GM19467 (cell line): Measurements from ENCODE around the gene DNAH3.
"Not testable (repeated sequence)": the region's sequence is repeated elsewhere in the genome, so short reads cannot be mapped to it uniquely, and the experiment has no call there.

Source experiments
- ATAC-seq: cut with Tn5 transposase; IDR thresholded peaks from one replicate; pipeline ENCODE4 v1.9.1; 2021; ENCODE audit warnings: mild to moderate bottlenecking, moderate library complexity; ENCODE audit not compliant: unreplicated experiment

The DNAH3 gene

GRCh38 chr16:21023509-21024202, 127.0 kb downstream of the DNAH3 start:
- ATAC-seq = no peak

- no peak for ATAC-seq
Observed at GRCh38 chr16:21021316-21021715, 129.3 kb downstream of the DNAH3 start.

- no peak for ATAC-seq
Observed at GRCh38 chr16:21009815-21010214, 140.8 kb downstream of the DNAH3 start.

- no peak for ATAC-seq
Observed at GRCh38 chr16:21005008-21005407, 145.6 kb downstream of the DNAH3 start.

GRCh38 chr16:21001262-21001661, 149.4 kb downstream of the DNAH3 start:
- ATAC-seq = no peak

- ATAC-seq = no peak
Observed at GRCh38 chr16:20997147-20997546, 153.5 kb downstream of the DNAH3 start.

- ATAC-seq = no peak
Observed at GRCh38 chr16:20995711-20996110, 154.9 kb downstream of the DNAH3 start.

GRCh38 chr16:20989496-20990070, 161.1 kb downstream of the DNAH3 start:
- ATAC-seq = not testable (repeated sequence)

- ATAC-seq = no peak
Observed at GRCh38 chr16:20987049-20987448, 163.6 kb downstream of the DNAH3 start.

- ATAC-seq = no peak
Observed at GRCh38 chr16:20984019-20984418, 166.6 kb downstream of the DNAH3 start.

GRCh38 chr16:20976576-20976975, 174.1 kb downstream of the DNAH3 start:
- ATAC-seq = no peak

- ATAC-seq = not testable (repeated sequence)
Observed at GRCh38 chr16:20973201-20973600, 177.4 kb downstream of the DNAH3 start.

GRCh38 chr16:20971401-20971800, 179.2 kb downstream of the DNAH3 start:
- ATAC-seq = no peak

GRCh38 chr16:20969386-20969785, 181.3 kb downstream of the DNAH3 start:
- no peak for ATAC-seq

GRCh38 chr16:20968765-20969164, 181.9 kb downstream of the DNAH3 start:
- no peak for ATAC-seq

GRCh38 chr16:20960899-20961298, 189.7 kb downstream of the DNAH3 start:
- no peak for ATAC-seq

GRCh38 chr16:20957153-20957552, 193.5 kb downstream of the DNAH3 start:
- ATAC-seq = no peak

- no peak for ATAC-seq
Observed at GRCh38 chr16:20956319-20956718, 194.3 kb downstream of the DNAH3 start.

- ATAC-seq = no peak
Observed at GRCh38 chr16:20954574-20954973, 196.1 kb downstream of the DNAH3 start.

GRCh38 chr16:20952139-20952920, 198.3 kb downstream of the DNAH3 start:
- ATAC-seq = no peak

- ATAC-seq = no peak
Observed at GRCh38 chr16:20950294-20950693, 200.4 kb downstream of the DNAH3 start.

GRCh38 chr16:20949660-20950059, 201.0 kb downstream of the DNAH3 start:
- no peak for ATAC-seq
